ENCODE data around the gene MARCHF3.

DNA sequence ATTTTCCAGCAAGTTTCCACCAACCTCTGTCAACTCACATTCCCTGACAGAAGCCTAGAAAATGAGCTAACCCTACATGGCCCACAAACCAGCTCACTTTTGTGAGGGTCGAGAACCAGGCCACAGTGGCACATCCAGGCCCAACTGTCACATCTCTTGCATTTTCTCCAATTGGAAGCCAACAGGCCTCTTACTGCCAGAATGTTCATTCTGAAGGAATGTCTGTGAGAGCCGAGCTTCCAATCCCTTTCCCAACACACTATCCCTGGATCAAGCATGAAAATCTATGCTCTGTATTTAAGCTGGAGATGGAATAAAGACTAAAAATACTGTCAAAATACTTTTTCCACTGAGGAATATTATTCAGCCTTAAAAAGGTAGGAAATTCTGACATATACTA is 20.0 kb downstream of the MARCHF3 start:
- TF ChIP-seq, protein P1, sequence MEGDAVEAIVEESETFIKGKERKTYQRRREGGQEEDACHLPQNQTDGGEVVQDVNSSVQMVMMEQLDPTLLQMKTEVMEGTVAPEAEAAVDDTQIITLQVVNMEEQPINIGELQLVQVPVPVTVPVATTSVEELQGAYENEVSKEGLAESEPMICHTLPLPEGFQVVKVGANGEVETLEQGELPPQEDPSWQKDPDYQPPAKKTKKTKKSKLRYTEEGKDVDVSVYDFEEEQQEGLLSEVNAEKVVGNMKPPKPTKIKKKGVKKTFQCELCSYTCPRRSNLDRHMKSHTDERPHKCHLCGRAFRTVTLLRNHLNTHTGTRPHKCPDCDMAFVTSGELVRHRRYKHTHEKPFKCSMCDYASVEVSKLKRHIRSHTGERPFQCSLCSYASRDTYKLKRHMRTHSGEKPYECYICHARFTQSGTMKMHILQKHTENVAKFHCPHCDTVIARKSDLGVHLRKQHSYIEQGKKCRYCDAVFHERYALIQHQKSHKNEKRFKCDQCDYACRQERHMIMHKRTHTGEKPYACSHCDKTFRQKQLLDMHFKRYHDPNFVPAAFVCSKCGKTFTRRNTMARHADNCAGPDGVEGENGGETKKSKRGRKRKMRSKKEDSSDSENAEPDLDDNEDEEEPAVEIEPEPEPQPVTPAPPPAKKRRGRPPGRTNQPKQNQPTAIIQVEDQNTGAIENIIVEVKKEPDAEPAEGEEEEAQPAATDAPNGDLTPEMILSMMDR (IDR thresholded peaks at IDR 0.05) = no peak
- no peak for TF ChIP-seq POLR2A (IDR thresholded peaks at IDR 0.05)

Data from right lobe of liver (tissue), 4 donors.